HepG2 (cell line): ENCODE measurements around the gene TRIM8. TPM values are rescaled to one million over a fixed set of nuclear protein-coding genes. Genes with fewer than 3 reads are reported as not detected.

Experiments used
- ATAC-seq: fragments of 200-7000 bp; cut with Tn5 transposase; 3 replicates; pipeline ENCODE4 v1.9.1; 2020; ENCODE audit warnings: mild to moderate bottlenecking, moderate library complexity
- BruUV-seq: library from RNA; stranded (reverse); fragments of 400-500 nt; replicated peaks from 2 replicates; lab custom pipeline; 2021; lab: Mats Ljungman, UMichigan
- CTCF ChIA-PET: fragments of 300-600 bp; formaldehyde crosslinking; extraction: SDS; loops from one replicate; lab custom pipeline; 2021; ENCODE audit warnings: low total read pairs, inconsistent platforms, low intra/inter-chr PET ratio; lab: Yijun Ruan, JAX
- POLR2A ChIA-PET: fragments of 350-600 bp; sonication (Branson Sonifier 250); formaldehyde crosslinking; loops from one replicate; lab custom pipeline; 2020; ENCODE audit warnings: antibody characterized with exemption, inconsistent platforms; lab: Yijun Ruan, JAX
- DNase-seq: peaks from one replicate; pipeline ENCODE4 v3.0.0-alpha.2; 2015; ENCODE audit warnings: low spot score
- FAIRE-seq: peaks from 3 replicates; lab custom pipeline; 2011; peaks lifted over from hg19 to GRCh38; lab: Jason Lieb, UNC
- H2AFZ ChIP-seq: one replicate; pipeline ENCODE4 v1.6.1; 2011; ENCODE audit warnings: low read length, inconsistent platforms
- H3K27ac ChIP-seq: fragments of 300-600 bp; 3 replicates; pipeline ENCODE4 v1.8.0; 2011; ENCODE audit warnings: mixed run types, mild to moderate bottlenecking, mixed read lengths, low read length, inconsistent platforms; ENCODE audit not compliant: insufficient read depth; ENCODE audit errors: extremely low read length
- H3K27me3 ChIP-seq, 2 experiments: fragments of 200-600 bp in 1 of 2; 2 replicates in 1 of 2; 3 replicates in 1 of 2; pipeline versions ENCODE4 v1.6.0 to v1.8.0; 2011; ENCODE audit warnings: low read length in 2 of 2, mild to moderate bottlenecking in 2 of 2, moderate library complexity in 2 of 2, inconsistent platforms in 1 of 2; ENCODE audit not compliant: insufficient read depth in 2 of 2, control insufficient read depth in 1 of 2
- H3K36me3 ChIP-seq, 2 experiments: fragments of 200-600 bp in 1 of 2; replicated peaks in 1 of 2; 2 replicates in 1 of 2; 3 replicates in 1 of 2; pipeline versions ENCODE4 v1.5.1 to v1.8.0; 2011; ENCODE audit warnings: low read length in 2 of 2, inconsistent platforms in 1 of 2; ENCODE audit not compliant: insufficient read depth in 2 of 2, control insufficient read depth in 1 of 2
- H3K4me1 ChIP-seq: 2 replicates; pipeline ENCODE4 v1.5.1; 2012; ENCODE audit warnings: low read length, inconsistent platforms; ENCODE audit not compliant: insufficient read depth
- H3K4me2 ChIP-seq: 2 replicates; pipeline ENCODE4 v1.6.0; 2011; ENCODE audit warnings: low read depth, low read length, inconsistent platforms
- H3K4me3 ChIP-seq, 3 experiments: fragments of 200-600 bp in 1 of 3; sonication (generic), shearing (Covaris generic) in 1 of 3; replicated peaks in 1 of 3; 2 replicates each; pipeline ENCODE4 v1.5.1; 2011 to 2016; ENCODE audit warnings: low read length in 3 of 3, inconsistent platforms in 2 of 3, low read depth in 2 of 3, mild to moderate bottlenecking in 2 of 3, control low read depth in 1 of 3, mixed read lengths in 1 of 3; ENCODE audit not compliant: insufficient read depth in 1 of 3
- H3K79me2 ChIP-seq: one replicate; pipeline ENCODE4 v1.6.1; 2011; ENCODE audit warnings: low read length, inconsistent platforms; ENCODE audit not compliant: insufficient read depth
- H3K9ac ChIP-seq: 2 replicates; pipeline ENCODE4 v1.6.0; 2011; ENCODE audit warnings: mild to moderate bottlenecking, low read depth, low read length, inconsistent platforms; ENCODE audit not compliant: insufficient read depth
- H3K9me3 ChIP-seq: 2 replicates; pipeline ENCODE4 v1.5.1; 2012; ENCODE audit warnings: mild to moderate bottlenecking, low read length
- H4K20me1 ChIP-seq: 2 replicates; pipeline ENCODE4 v1.6.0; 2011; ENCODE audit warnings: inconsistent platforms, mild to moderate bottlenecking, low read length, moderate library complexity; ENCODE audit not compliant: insufficient read depth
- BCL6 ChIP-seq: IDR thresholded peaks from 2 replicates; pipeline ENCODE4 v1.6.1; 2016; ENCODE audit warnings: missing genetic modification reagents, missing compliant biosample characterization
- CENPX ChIP-seq: sonication (generic); formaldehyde crosslinking; IDR thresholded peaks from 2 replicates; pipeline ENCODE4 v1.9.0; 2021; ENCODE audit warnings: mild to moderate bottlenecking, missing genetic modification reagents, moderate library complexity
- DBP ChIP-seq: sonication (generic); formaldehyde crosslinking; IDR thresholded peaks from 2 replicates; pipeline ENCODE4 v1.4.0; 2020; ENCODE audit warnings: missing genetic modification reagents; ENCODE audit errors: not compliant biosample characterization
- ELK4 ChIP-seq: sonication (generic); formaldehyde crosslinking; IDR thresholded peaks from 2 replicates; pipeline ENCODE4 v1.9.0; 2021; ENCODE audit warnings: missing genetic modification reagents, borderline replicate concordance
- IKZF1 ChIP-seq: fragments of 450-650 bp; IDR thresholded peaks from 2 replicates; pipeline ENCODE4 v1.7.1; 2016
- MBD4 ChIP-seq: IDR thresholded peaks from 2 replicates; pipeline ENCODE4 v1.6.1; 2012; ENCODE audit warnings: low read length, inconsistent platforms, borderline replicate concordance
- RARG ChIP-seq: sonication (generic); formaldehyde crosslinking; IDR thresholded peaks from 2 replicates; pipeline ENCODE4 v1.4.0; 2020; ENCODE audit warnings: low read depth, mild to moderate bottlenecking, missing genetic modification reagents
- SYNCRIP ChIP-seq: fragments of 200-400 bp; formaldehyde crosslinking; IDR thresholded peaks from 2 replicates; pipeline ENCODE4 v1.6.1; 2018; ENCODE audit warnings: mild to moderate bottlenecking, low read depth, low read length; ENCODE audit not compliant: insufficient read depth
- TFE3 ChIP-seq: IDR thresholded peaks from 2 replicates; pipeline ENCODE4 v1.6.1; 2016
- ZBTB33 ChIP-seq: sonication (generic); formaldehyde crosslinking; IDR thresholded peaks from 2 replicates; pipeline ENCODE4 v1.4.0; 2020; ENCODE audit warnings: missing genetic modification reagents
- ZNF10 ChIP-seq: sonication (generic); formaldehyde crosslinking; IDR thresholded peaks from 2 replicates; pipeline ENCODE4 v1.4.0; 2020; ENCODE audit warnings: mild to moderate bottlenecking, low read depth, missing genetic modification reagents, borderline replicate concordance
- ZNF256 ChIP-seq: sonication (generic); formaldehyde crosslinking; conservative IDR thresholded peaks from 2 replicates; pipeline ENCODE4 v1.4.0; 2020; ENCODE audit warnings: missing genetic modification reagents
- ZNF275 ChIP-seq: sonication (generic); formaldehyde crosslinking; IDR thresholded peaks from 2 replicates; pipeline ENCODE4 v1.8.0; 2022; ENCODE audit warnings: missing genetic modification reagents, mild to moderate bottlenecking, inconsistent platforms, borderline replicate concordance
- ZNF33A ChIP-seq: sonication (generic); formaldehyde crosslinking; IDR thresholded peaks from 2 replicates; pipeline ENCODE4 v1.5.1; 2020; ENCODE audit warnings: missing genetic modification reagents, mild to moderate bottlenecking, moderate library complexity, borderline replicate concordance
- ZNF761 ChIP-seq: sonication (generic); formaldehyde crosslinking; conservative IDR thresholded peaks from 2 replicates; pipeline ENCODE4 v1.4.0; 2020; ENCODE audit warnings: mild to moderate bottlenecking, missing genetic modification reagents
- WGBS: methylation state at CpG from one replicate; pipeline ENCODE4 v1.1.6; 2017; ENCODE audit warnings: low lambda C conversion rate; 5-methylcytosine and 5-hydroxymethylcytosine counted together
- in situ Hi-C: cut with HindIII; loops from 2 replicates; pipeline ENCODE4 v1.10.0; 2017; ENCODE audit warnings: low pct_unique_long_range_greater_than_20kb; ENCODE audit not compliant: extremely low pct_ligation_motif_present
- intact Hi-C: fragments of 100-400 bp; cut with micrococcal nuclease; formaldehyde crosslinking; loops from one replicate; pipeline ENCODE4 v1.10.0; 2022; ENCODE audit not compliant: unreplicated experiment
- polyA plus RNA-seq, 8 experiments: library from polyadenylated mRNA; depleted of rRNA in 3 of 8; stranded (reverse) in 7 of 8; unstranded in 1 of 8; fragments of >200 nt; fragmentation: Illumina TruSeq in 4 of 8; extraction: Trizol in 4 of 8; gene quantifications; 2 replicates each; pipeline versions ENCODE4 v1.2.1 to v1.2.3, GENCODE V29; 2011 to 2016; ENCODE audit warnings: low read depth in 4 of 8, missing spikeins in 1 of 8, mixed read lengths in 1 of 8; ENCODE audit not compliant: insufficient read depth in 1 of 8
- total RNA-seq, 5 experiments: library from RNA; depleted of rRNA; stranded (reverse); fragments of >200 nt; fragmentation: Illumina TruSeq; extraction: Trizol; gene quantifications; 2 replicates each; pipeline ENCODE4 v1.2.3, GENCODE V29; 2016; ENCODE audit warnings: low read depth in 1 of 5

The TRIM8 gene
- total and polyA plus RNA-seq, 2 of the 13 experiments (the other 11 are each of a cell fraction or from before 2014, with no cell fraction given): 38.9 to 66.5 TPM

GRCh38 chr10:102624751-102625645, 19.3 kb upstream of the TRIM8 start:
- no peak overlapping the region for H3K4me3 ChIP-seq
- TF ChIP-seq CENPX (CRISPR knock-in tag) (no peak), ZNF256 (no peak), ZNF33A (CRISPR knock-in tag) (no peak), MBD4 (no peak), TFE3 (no peak), ELK4 (no peak), ZNF275 (CRISPR knock-in tag) (no peak), ZNF761 (CRISPR knock-in tag) (no peak), BCL6 (CRISPR knock-in tag) (no peak), ZNF10 (CRISPR knock-in tag) (no peak), IKZF1 (no peak), RARG (no peak), ZBTB33 (no peak), DBP (no peak), SYNCRIP (no peak)
- TF ChIP-seq, all 625 proteins: peak for 0
- Histone ChIP-seq H3K36me3 (no peaks in the 10 kb centered on the region; a peak in 1 of 5 replicates), H3K9me3 (no peaks in the 10 kb centered on the region), H3K4me1 (peaks cover 83% of the 10 kb centered on the region), H2AFZ (no peak overlapping the region), H3K27me3 (no peaks in the 10 kb centered on the region), H3K9ac (no peak overlapping the region), H3K27ac (no peak overlapping the region), H4K20me1 (no peaks in the 10 kb centered on the region), H3K79me2 (no peaks in the 10 kb centered on the region), H3K4me2 (no peak overlapping the region)
- ChIA-PET POLR2A (interaction anchor here (1.0 to 1.6 kb wide), 2 partner anchors 17 to 41 kb away, joined by 4 to 6 read pairs; no protein-coding TSS in a partner anchor), CTCF (no interaction called here)
- BruUV-seq: no TSS peak
- ATAC-seq (no peak), DNase-seq (no peak), FAIRE-seq (no peak)
- intact Hi-C loops: no loop called here
- in situ Hi-C loops: no loop called here
- WGBS: 91% methylated on average over 12 of the region's 12 CpGs
